Cerebellar nuclear complex (tissue), 1 donor: ENCODE data around the gene NT5C1B.

Experiments
- DNase-seq, 2 experiments: peaks; one replicate each; lab custom pipeline; 2025; lab: John Stamatoyannopoulos, UW

NT5C1B gene

DNA sequence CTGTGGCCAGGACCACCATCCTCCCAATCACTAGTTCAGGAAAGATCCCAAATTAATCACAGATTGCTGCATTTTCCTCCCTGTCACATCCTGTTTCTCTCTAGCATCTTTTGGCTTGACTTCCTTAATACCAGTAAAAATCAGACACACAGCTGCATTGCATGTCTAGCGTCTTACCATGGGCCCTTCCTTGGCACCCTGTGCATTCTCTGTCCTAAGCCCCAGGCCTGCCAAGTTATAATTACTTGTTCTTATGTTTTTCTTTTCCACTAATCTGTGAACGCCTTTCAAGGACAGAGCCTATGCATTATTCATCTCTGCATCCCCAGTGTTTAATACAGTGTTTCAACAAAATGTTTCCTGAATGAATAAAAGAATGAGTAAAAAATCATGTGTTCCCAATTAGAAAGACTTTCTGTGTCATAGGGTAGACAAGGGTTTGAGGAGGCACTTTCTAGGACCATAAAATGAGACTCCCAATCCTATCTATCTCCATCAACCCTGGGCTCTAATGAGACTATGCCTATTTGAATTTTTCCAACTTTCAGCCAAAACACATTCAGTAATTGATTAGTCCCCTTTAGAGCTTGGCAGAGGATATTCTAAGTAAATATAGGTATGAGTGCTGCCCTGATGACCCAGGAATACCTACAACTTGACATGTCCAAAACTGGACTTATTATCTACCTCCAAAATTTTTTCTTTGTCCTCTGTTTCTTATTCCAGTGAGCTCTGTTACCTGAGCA lies 10.3 kb upstream of the NT5C1B start:
- DNase-seq, result no peak

DNA sequence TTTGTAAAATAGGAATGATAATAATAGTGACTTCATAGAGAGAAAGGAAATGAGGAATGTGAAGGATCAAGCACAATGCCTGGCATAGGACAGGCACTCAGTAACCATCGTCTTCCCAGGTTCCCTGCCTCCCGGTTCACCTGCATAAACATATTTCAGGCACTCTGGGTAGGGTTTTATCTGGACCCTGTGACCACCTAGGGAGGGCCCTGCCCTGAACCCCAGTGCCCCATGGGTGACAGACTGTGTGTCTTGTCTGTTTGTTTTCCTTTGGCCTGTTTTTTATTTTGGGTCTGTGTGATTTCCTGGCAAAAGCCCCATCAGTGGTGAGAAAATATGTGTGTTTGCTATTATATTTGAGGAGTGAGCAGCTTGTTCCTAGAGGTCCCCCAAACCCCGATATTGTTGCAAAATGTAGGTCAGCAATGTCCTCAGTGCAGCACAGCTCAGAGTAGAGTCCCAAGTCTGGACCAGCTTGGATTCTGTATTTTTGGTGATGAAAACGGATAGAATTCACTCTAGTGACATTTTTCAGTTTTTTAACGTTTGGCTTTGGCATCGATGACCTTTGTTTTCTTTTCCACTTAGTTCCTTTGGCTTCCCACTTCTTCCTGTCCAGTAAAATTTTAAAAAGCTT lies 9.6 kb upstream of the NT5C1B start:
- DNase-seq, result no peak

DNA sequence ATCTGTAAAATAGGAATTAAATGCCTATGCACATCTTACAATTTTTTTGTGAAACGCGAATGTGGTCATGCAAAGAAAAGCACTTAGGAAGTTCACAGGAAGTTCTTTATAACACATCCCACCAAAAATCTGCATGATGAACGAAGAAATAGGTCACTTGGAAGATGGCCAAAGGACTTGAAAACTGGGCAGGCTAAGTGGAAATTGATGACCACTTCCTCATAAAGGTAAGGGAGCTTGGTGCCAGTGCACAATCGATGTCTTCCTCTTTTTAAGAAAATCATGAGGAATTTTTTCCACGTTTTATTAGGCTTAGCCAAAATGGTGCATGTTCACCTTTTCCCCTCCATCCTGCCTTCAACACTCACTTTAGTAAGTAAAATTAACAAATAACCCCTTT lies 8.2 kb upstream of the NT5C1B start:
- DNase-seq, result no peak

GRCh38 chr2:18596993-18597392 lies 7.6 kb upstream of the NT5C1B start:
- DNase-seq, result no peak

GRCh38 chr2:18593496-18593895 lies 4.1 kb upstream of the NT5C1B start:
- DNase-seq, result no peak

DNA sequence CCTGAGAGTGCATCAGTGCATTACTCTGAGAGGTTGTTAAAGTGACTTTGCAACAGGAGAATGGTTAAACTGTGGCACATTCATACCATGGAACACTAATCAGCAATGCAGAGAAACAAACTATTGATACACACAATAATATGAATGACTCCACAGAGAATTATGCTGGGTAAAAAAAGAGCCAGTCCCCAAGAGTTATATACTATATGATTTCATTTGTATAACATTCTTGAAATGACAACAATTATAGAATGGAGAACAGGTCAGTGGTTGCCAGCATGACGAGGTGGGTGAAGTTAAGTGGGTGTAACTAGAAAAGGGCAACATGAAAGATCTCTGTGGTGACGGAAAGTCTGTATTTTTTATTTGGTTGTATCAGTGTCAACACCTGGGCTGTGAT lies 3.0 kb upstream of the NT5C1B start:
- no peak for DNase-seq

DNA sequence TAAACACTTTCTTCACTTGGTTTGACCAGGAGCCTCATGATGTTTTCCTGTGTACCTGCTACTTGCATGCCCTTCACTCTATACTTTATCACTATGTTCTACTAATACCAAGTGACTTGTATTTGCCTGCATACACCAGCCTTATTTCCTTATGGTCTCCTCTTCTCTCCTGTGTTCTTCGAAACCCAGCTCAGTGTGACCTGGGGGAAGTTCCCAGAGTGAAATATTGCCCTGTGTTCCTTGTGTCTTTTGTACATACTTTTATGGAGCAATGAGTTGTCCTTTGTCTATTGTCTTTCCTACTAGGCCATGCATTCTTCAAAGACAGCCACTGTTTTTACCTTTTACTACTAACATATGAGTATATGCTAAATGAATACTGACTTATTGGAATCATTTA lies 567 bp downstream of the NT5C1B start:
- no peak for DNase-seq

DNA sequence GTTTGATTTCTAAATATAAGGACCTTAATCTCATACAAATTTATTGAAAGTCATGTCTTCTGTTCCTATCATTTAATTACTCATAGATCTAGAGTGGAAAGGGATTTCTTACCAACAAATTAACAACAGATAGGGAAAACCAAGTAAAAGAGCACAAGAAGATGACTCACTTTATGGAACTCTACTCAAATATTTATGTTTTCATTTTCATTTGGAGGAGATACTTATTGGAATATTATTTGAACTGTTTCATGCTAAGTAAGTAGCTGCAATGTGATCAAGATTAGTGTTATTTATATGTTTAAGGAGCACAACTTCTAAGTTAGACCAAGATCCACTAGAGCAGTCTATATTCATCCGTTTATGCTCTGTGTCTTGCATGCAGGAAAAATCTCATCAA lies 1.3 kb downstream of the NT5C1B start:
- no peak for DNase-seq

GRCh38 chr2:18585526-18585925 lies 3.8 kb downstream of the NT5C1B start:
- no peak for DNase-seq

GRCh38 chr2:18584608-18584954 lies 4.8 kb downstream of the NT5C1B start:
- DNase-seq, result no peak

DNA sequence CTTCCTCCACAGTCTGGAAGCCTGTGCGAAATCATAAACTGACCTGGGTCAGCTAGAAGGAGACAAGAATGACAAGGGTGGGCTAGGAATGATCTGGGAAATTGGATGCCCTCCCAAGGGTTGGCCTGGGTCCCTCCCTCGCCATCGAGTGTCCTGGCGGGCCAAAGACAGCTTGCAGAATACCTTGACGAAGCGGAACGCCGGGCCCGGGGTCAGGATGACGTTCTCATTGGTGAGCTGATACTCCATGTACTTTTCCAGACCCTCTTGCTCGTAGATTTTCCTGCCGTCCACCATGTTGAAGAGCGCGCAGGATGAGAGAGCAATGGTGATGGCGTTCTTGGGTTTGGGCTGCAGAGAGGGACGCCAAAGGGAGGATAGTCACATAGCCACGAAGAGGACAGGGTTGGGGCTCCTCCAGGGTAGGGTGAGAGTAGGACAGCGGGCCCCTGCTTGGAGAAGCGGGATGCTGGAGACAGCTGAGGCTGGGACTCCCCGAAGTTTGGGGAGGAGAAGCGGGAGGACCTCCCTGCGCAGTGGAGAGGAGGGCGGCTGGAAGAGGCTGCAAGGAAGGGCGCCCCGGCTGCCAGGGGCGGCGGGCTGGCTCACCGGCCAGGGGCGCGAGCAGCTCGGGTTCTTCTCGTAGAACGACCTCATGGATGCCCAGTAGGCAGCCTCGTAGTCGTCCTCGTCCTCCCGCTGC lies 5.3 kb downstream of the NT5C1B start:
- no peak for DNase-seq

- no peak for DNase-seq
Measured at GRCh38 chr2:18580606-18581005, 8.8 kb downstream of the NT5C1B start.

GRCh38 chr2:18578033-18578432 lies 11.3 kb downstream of the NT5C1B start:
- no peak for DNase-seq

DNA sequence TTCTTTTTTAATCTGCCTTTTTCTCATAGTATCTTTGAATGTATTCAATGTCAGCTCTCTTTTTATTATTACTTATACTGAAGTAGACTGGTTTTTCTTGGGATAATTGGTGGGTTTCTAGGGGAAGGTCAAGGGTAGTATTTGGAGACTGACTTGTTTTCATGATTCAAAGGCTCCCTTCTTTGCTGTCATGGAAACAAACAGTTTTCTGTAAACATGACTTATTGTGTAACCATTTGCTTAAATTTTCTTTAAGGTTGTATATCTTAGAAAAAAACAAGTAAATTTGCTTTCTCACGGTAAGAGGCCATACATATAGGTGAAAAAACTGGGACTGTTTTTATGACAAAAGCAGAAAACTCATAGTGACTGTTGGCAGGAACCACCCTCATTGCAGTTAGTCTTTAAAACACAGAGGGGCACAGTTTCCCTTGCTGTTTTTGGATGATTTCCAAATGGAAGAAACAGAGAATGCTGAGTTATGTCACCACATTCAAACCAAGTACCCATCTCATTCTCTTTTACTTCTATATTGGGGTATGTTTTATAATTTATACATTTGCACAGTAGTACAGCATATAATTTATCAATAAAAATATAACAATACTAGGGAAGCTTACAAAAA lies 23.1 kb downstream of the NT5C1B start:
- no peak for DNase-seq

- DNase-seq, result no peak
Measured at GRCh38 chr2:18560797-18561085, 28.6 kb downstream of the NT5C1B start.

- peak; percentile 39 to 81 for DNase-seq
Measured at GRCh38 chr2:18560031-18560796, 29.2 kb downstream of the NT5C1B start, which contains the start of gene RDH14. RDH14 (minus strand) TSS chr2:18560653; CDS start chr2:18560572, 81 bp downstream.

DNA sequence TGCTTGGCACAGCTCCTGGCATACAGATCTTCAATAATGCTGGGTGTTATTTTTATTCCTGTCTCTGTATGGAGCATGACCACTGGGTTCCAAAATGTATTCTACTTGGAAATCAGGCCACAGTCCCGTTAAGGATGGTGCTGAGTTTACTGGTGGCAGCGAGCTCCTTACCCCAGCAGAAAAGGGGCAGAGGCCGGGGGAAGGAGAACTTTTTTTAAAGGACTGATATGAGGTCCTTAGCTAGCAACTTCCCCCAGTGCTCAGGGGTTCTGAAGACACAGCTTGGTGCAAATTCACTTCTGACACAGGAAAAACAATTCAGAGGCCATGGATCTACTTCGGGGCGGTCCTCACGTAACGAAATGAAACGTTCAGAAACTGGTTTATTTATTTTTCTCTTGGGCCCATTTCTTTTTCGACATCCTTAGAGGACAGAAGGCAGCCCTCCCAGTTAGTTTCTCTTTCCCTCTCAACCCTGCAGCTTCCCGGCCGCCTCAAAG lies 29.8 kb downstream of the NT5C1B start:
- no peak for DNase-seq

- no peak for DNase-seq
Measured at GRCh38 chr2:18558458-18558857, 30.9 kb downstream of the NT5C1B start.

DNA sequence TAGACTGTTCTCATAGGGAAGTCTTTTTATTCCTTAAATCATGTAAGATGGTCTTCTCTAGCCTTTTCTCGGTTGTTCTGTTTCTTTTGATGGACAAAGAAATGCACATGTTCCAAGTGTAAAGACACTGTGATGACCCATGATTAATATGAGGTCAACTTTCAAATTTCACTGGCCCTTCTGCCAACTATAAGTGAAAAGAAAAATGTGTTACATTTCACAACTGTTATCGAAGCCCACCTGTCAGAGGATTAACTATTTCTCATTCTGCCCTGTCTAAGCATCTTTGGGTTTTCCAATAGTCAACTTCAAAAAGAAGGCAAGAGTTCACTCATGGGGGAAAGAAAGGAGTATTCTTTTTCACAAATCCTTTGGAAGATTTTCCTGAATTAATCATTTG lies 32.2 kb downstream of the NT5C1B start:
- DNase-seq, result no peak

DNA sequence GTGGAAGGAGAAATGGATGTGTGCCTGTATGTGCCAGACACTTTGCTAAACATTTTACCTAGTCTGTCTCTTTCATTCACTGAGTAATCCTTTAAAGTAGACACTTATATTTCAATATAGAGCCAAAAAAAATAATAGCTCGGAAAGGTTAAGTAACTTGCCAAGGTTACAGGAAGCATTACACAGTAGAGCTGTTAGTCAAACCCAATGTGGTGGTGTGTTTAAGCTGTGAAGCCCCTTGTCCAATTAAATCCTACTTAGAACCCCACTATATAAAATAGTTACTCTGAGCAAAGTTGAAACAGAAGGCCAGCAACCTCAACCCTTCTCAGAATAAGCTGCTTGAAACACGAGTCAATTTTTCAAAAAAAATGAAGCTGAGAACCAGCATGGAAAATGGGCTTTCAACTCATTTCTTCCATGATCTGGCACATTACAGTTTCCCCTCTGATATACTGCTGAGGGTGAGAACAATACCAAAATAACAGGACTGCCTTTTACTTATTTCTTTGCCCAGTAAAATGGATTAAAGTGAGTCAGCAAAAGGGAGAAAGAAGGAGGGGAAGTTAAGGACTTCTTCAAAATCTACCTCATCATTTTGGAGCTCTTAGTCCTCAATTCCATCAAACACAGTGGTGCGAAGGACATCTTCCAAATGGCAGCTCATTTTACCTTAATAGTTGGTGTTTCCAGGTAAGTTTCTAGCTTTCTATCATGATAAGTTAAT lies 36.9 kb downstream of the NT5C1B start:
- DNase-seq, result no peak

DNA sequence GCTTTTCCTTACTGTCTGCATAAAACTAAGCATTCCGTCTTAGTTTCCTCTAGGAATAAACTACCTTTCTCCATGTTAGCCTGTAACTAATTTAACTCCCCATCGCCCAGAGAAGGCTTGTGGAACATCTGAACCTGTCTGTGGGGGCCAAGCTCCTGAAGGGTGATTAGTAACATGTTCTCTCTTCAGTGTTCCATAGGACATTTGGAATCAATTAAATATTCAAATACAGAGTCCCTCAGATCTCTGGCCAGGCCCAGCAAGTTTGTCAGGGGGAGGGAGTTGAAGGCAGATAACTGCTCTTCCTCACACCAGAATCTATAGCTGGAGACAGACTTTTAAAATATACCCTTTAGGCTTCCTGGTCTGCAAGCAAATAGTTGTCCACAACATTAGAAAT lies 37.7 kb downstream of the NT5C1B start:
- DNase-seq, result no peak
